DMS114 treated with DMSO at 0.1 percent for 48 hours (cell line): ENCODE results near the gene TMC3.

Experiments used
- DNase-seq: peaks from one replicate; lab custom pipeline; 2025; ENCODE audit not compliant: unreplicated experiment; lab: John Stamatoyannopoulos, UW

The TMC3 gene

DNA sequence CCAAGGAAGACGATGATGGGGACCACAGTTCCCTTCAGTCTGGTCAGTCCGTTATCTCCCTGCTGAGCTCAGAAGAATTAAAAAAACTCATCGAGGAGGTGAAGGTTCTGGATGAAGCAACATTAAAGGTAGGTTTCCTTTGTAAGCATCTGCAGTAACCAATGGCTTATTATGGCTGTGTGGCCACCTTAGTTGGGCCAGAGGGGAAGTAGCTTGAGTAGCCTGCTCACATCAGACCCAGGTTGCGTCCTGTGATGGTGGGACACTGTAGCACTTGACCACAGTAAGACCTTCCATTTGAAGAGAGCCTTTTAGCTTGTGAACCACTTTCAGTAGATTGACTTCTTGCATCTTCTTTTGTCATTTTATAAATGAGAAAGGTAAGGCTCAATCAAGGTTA is 72.6 kb downstream of the TMC3 start:
- DNase-seq: no peak

- DNase-seq: no peak
These were observed 74.3 kb downstream of the TMC3 start for GRCh38 chr15:81299630-81300273.

DNA sequence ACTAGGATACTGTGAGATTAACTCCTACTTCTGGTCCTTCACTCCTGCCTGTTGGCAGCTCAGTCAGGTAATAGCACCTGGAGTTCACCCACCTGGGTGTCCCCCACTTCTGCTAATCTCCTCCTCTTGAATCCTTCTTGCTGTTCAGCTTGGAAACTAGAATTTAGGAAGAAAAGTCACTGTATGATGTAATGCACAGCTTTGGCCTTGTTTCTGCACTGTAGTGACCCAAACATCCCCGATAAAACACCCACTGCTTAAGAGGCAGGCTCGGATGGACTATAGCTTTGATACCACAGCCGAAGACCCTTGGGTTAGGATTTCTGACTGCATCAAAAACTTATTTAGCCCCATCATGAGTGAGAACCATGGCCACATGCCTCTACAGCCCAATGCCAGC is 74.9 kb downstream of the TMC3 start:
- no peak for DNase-seq

DNA sequence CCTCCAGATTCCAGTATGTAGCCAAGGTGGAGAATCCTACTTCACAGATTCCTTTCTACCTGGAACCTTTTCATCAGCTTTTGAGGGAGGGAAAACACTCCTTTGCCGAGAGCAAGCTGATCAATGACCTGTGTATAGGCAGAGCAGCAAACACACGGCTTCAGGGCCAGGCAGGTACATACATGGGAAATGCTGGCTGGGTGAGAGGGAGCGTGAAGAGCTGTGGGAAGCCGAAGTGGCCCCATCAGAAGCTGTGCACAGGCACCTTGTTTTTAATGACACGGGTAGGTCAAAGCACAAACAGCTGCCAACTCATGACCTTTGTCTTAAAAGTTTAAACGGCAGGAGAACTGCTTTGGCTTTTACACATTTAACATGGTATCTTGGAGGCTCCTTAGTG is 75.4 kb downstream of the TMC3 start:
- no peak for DNase-seq

GRCh38 chr15:81297603-81298575 is 76.1 kb downstream of the TMC3 start:
- DNase-seq: no peak

DNA sequence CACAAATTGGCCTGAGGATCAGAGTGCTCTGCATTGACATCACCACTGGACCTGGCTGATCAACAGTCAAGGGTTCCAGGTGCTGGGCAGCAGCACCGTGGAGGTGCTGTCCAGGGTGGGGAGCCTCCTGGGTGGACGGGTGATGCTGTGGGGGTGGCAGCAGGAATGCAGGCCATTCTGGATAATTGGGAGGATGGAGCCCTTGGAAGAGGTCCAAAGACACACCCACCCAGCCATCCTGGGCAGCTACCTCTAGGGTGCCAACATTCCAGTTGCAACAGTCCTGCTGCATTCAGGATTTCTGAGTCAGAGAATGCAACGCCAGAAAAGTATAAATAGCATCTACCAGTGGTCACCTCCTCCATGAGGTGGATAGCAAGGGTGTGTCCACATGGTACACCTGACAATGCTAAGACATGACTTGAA is 76.9 kb downstream of the TMC3 start:
- DNase-seq: no peak

- DNase-seq: no peak
These were observed 77.3 kb downstream of the TMC3 start for GRCh38 chr15:81296673-81297072.

DNA sequence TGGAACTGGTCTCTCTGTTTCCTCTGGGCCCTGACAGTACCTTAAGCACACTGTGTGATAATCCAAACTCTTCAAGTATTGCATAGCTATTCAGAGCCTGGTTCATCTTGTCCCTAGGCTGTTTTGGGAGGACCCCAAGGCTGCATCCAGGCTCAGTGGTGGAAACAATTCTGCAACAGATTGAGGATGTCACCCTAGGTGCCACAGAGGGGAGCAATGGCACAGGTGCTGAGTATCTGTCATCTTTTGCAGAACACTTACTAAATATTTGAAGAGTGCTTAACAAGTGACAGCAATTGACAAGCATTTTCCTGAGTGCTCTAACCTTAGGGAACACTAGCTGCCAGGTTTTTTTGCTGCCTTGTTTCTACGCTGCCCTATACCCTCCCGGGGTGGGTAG is 77.8 kb downstream of the TMC3 start:
- DNase-seq: no peak

- DNase-seq: no peak
These were observed 78.4 kb downstream of the TMC3 start for GRCh38 chr15:81295486-81296121.

GRCh38 chr15:81294516-81294880 is 79.5 kb downstream of the TMC3 start:
- DNase-seq: no peak

DNA sequence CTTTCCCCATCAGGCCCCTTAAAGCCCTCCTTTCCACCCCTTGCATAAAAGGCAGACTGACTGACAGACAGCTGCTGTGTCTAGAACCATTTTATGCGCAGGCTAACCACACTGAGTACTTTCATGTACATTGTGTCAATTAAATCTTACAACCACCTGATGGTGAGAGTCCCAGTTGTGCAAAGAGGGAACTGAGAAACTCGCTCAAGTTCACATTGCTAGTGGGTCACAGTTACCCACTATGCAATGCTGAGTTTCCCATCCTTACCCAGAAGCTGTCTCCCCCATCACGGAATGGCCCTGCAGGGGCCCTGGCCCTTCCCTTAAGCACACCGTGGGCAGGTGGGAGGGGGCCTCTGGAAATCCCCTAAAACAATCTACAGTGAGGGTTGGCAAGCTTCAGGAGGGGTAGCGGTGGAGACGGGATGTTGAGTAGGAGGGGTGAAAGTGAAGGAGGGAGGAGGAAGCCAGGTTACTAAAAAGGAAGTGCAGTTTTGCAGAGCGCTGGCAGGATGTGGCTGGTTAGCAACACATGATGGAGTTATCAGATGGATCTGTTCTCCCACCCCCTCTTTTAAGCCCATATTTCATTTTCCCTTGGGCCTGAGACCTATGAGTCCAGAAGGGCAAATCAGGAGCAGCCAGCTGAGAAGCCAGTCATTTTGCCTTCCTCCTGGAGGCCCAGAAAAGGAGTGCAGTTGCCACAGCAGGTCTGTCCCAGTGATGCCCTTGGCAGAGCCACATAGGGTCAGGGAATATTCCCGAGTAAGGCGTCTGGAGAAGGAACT is 80.1 kb downstream of the TMC3 start:
- DNase-seq: no peak

DNA sequence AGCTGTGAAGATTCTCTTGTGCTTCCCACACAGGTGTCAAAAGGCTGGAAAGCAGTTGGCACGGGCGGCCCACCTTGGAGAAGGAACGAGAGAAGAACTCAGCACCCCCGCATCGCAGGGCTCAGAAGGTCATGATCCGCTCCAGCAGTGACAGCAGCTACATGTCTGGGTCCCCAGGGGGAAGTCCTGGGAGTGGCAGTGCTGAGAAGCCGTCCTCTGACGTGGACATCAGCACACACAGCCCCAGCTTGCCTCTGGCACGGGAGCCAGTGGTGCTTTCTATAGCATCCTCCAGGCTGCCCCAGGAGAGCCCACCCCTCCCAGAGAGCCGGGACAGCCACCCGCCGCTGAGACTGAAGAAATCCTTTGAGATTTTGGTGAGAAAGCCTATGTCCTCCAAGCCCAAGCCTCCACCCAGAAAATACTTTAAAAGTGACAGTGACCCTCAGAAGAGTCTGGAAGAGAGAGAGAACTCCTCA is 81.5 kb downstream of the TMC3 start:
- DNase-seq: no peak

DNA sequence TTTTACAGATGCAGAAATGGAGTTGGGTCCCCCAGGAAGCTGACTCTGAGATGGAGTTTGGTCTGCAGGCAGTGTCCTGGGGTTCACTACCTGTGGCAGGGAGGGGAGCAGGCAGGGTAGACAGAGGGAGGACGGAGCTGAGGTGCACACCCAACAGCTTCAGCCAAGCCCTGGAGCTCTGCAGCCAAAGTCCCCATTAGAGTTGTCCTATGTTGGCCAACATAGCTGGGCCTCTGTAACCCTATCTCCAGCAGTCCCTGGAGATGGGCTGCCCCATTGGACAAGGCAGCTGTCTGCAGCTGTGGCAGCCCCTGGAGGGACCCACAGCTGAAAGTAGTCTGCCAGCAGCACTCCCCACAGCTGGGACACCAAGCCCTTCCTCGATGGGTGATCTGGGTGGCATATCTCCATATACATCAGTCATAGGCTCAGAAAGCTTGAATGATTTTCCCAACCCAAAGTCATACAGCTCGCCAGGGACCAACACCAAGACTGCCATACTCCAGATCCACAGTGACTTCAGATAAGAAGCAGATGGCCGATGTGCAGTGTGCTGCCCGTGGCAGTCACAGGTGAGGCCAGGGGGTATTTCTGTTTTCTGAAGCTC is 82.0 kb downstream of the TMC3 start:
- DNase-seq: no peak

- no peak for DNase-seq
These were observed 84.1 kb downstream of the TMC3 start for GRCh38 chr15:81289910-81290309.

DNA sequence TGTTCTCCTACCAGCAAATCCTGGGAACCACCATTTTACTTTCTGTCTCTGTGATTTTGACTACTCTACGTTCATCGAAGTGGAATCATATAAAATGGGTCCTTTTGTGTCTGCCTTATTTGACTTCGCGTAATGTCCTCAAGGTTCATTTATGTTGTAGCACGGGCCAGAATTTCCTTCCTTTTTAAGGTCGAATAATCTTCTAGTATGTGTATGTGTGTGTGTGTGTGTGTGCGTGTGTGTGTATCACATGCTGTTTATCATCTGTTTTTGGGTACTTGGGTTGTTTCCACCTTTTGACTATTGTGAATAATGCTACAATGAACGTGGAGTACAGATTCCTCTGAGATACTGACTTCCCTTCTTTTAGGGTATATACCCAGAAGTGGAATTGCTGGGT is 85.4 kb downstream of the TMC3 start:
- no peak for DNase-seq

GRCh38 chr15:81288040-81288439 is 86.0 kb downstream of the TMC3 start:
- no peak for DNase-seq

GRCh38 chr15:81286621-81287121 is 87.3 kb downstream of the TMC3 start:
- no peak for DNase-seq

GRCh38 chr15:81285461-81285860 is 88.6 kb downstream of the TMC3 start:
- no peak for DNase-seq

DNA sequence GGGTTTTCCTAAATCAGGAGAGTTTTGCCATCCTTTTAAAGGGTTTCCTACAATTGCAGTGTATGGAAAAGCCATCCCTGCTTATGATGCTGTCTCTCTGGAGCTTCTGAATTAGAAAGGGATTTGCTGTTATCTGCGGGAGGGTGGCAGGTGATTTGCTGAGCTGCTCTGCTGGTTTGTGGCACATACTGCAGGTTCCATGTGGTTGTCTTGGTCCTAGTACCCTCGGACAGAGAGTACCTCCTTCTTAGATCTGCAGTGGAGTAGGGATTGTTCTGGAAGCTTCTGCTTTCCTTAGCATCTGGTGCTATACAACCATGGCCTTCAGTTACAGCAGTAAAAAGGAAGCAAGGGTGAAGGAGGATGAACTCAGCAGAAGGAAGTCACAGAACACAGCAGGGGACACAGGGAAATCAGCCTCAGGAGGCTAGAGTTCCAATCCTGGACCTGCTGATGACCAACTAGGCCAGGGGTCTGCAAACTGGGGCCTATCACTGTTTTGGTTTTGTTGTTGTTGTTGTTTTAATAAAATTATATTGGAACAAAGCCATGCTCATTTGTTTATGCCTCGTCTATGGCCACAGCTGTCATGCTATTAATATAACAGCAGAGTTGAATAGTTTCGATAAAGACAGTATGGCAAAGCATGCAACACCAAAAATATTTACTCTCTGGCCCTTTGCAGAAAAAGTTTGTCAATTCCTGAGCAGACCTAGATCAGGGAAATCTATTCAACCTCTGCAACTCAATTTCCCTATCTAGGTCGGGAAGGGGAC is 89.6 kb downstream of the TMC3 start:
- DNase-seq: no peak

DNA sequence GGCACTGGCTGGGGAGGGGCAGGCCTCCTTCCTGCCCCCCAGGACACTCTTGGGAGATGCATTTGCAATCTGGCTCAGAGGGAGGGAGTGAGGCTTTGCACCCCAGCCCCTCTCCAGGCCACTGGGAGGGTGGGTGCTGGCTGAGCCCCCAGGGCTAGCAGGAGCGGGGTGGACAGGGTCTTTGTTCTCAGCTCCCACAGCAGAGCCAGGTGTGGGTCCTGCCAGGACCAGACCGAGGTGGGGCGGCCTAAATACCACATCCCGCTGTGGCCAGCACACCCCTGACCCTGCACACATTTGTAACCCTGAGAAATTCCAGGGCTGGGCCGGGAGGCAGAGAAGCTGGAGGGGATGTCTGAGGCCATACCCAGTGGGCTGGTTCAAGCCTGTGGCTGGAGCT is 91.1 kb downstream of the TMC3 start:
- DNase-seq: no peak
